HG03066 (cell line): ENCODE data around the gene CFAP47.
"Not testable (repeated sequence)": the region's sequence is repeated elsewhere in the genome, so short reads cannot be mapped to it uniquely, and the experiment has no call there.

Experiments used
- ATAC-seq: cut with Tn5 transposase; IDR thresholded peaks from one replicate; pipeline ENCODE4 v1.9.1; 2021; ENCODE audit warnings: low read depth; ENCODE audit not compliant: unreplicated experiment

The CFAP47 gene

GRCh38 chrX:36214924-36215323 lies 295.4 kb downstream of the CFAP47 start:
- ATAC-seq = no peak

GRCh38 chrX:36218801-36219200 lies 299.3 kb downstream of the CFAP47 start:
- no peak for ATAC-seq

- not testable (repeated sequence) for ATAC-seq
Observed at GRCh38 chrX:36234840-36235528, 315.4 kb downstream of the CFAP47 start.

- ATAC-seq = no peak
Observed at GRCh38 chrX:36241397-36241796, 321.9 kb downstream of the CFAP47 start.

GRCh38 chrX:36266155-36266554 lies 346.6 kb downstream of the CFAP47 start:
- ATAC-seq = no peak

GRCh38 chrX:36310136-36310535 lies 390.6 kb downstream of the CFAP47 start:
- ATAC-seq = no peak

- no peak for ATAC-seq
Observed at GRCh38 chrX:36314303-36314702, 394.8 kb downstream of the CFAP47 start.

- ATAC-seq = no peak
Observed at GRCh38 chrX:36334572-36334971, 415.0 kb downstream of the CFAP47 start.

GRCh38 chrX:36336751-36337150 lies 417.2 kb downstream of the CFAP47 start:
- no peak for ATAC-seq

GRCh38 chrX:36344301-36344700 lies 424.8 kb downstream of the CFAP47 start:
- ATAC-seq = no peak

- ATAC-seq = no peak
Observed at GRCh38 chrX:36348509-36348908, 429.0 kb downstream of the CFAP47 start.

- no peak for ATAC-seq
Observed at GRCh38 chrX:36357855-36358254, 438.3 kb downstream of the CFAP47 start.

- no peak for ATAC-seq
Observed at GRCh38 chrX:36364262-36364661, 444.7 kb downstream of the CFAP47 start.

GRCh38 chrX:36383495-36383894 lies 464.0 kb downstream of the CFAP47 start:
- no peak for ATAC-seq

GRCh38 chrX:36388901-36389300 lies 469.4 kb downstream of the CFAP47 start:
- no peak for ATAC-seq

GRCh38 chrX:36401774-36402173 lies 482.2 kb downstream of the CFAP47 start:
- ATAC-seq = no peak

GRCh38 chrX:36407836-36408235 lies 488.3 kb downstream of the CFAP47 start:
- ATAC-seq = no peak

- ATAC-seq = no peak
Observed at GRCh38 chrX:36414056-36414455, 494.5 kb downstream of the CFAP47 start.

- ATAC-seq = no peak
Observed at GRCh38 chrX:36422368-36422767, 502.8 kb downstream of the CFAP47 start.

- ATAC-seq = no peak
Observed at GRCh38 chrX:36431819-36432218, 512.3 kb downstream of the CFAP47 start.

- no peak for ATAC-seq
Observed at GRCh38 chrX:36434522-36434921, 515.0 kb downstream of the CFAP47 start.
